ENCODE measurements around the gene GOLGA8Q. TPM values are rescaled to one million over a fixed set of nuclear protein-coding genes. Genes with fewer than 3 reads are reported as not detected.
"Not testable (repeated sequence)": the region's sequence is repeated elsewhere in the genome, so short reads cannot be mapped to it uniquely, and the experiment has no call there.

The GOLGA8Q gene, protein sequence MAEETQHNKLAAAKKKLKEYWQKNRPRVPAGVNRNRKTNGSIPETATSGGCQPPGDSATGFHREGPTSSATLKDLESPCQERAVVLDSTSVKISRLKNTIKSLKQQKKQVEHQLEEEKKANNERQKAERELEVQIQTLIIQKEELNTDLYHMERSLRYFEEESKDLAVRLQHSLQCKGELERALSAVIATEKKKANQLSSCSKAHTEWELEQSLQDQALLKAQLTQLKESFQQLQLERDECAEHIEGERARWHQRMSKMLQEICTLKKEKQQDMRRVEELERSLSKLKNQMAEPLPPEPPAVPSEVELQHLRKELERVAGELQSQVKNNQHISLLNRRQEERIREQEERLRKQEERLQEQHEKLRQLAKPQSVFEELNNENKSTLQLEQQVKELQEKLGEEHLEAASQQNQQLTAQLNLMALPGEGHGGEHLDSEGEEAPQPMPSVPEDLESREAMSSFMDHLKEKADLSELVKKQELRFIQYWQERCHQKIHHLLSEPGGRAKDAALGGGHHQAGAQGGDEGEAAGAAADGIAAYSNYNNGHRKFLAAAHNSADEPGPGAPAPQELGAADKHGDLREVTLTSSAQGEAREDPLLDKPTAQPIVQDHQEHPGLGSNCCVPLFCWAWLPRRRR
- total RNA-seq: 1.4 TPM in 1 of 2 replicates, not detected in the other

DNA sequence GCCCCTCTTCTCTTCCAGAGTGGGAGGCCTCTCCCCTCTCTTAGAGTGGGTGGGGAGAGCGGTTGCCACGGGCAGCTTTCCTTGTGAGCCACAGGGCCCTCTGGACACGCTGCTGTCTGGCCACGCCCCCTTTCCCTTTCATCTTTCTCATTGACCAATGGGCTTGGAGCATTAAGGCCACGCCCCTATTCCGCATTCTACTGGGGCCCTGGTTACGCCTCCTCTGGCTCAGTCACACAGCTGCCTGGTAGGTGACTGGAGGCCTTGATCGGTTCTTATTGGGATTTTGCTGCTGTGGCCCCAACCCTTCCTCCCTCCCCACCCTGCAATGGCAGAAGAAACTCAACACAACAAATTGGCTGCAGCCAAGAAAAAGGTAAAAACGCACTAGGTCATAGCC, at the start of gene GOLGA8Q:
GOLGA8Q (plus strand) TSS at position 301 of the 400 bp plus-strand sequence; CDS start at position 329, 28 bp downstream.
- DNase-seq (ENCODE audit: low read depth): not testable (repeated sequence)

GRCh38 chr15:30502904-30503781, 48.7 kb upstream of the GOLGA8Q start:
- not testable (repeated sequence) for DNase-seq (ENCODE audit: low read depth)

GRCh38 chr15:30504162-30504843, 47.5 kb upstream of the GOLGA8Q start:
- DNase-seq (ENCODE audit: low read depth): not testable (repeated sequence)

- DNase-seq (ENCODE audit: low read depth): not testable (repeated sequence)
These were observed 37.3 kb upstream of the GOLGA8Q start for GRCh38 chr15:30514545-30514944.

- DNase-seq (ENCODE audit: low read depth): not testable (repeated sequence)
These were observed 28.2 kb upstream of the GOLGA8Q start for GRCh38 chr15:30523453-30524243.

DNA sequence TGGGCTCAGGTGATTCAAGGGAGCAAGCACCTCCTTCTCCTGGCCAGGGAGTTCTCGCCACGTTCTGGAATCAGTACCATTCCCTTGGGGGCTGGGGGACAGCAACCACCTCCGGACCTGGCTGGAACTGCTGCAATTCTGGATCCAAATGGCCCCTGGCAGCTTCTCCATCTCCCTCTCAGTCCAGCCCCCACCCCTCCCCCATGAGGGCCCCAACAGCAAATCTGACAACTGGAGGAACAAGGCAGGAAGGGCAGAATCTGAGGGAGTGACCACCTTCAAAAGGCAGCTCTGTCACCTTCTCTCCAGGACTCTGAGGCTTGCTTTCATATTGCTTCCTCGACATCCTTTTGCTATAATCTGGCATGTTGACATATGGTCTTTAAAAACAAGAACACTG, 25.9 kb upstream of the GOLGA8Q start:
- DNase-seq (ENCODE audit: low read depth): not testable (repeated sequence)

DNA sequence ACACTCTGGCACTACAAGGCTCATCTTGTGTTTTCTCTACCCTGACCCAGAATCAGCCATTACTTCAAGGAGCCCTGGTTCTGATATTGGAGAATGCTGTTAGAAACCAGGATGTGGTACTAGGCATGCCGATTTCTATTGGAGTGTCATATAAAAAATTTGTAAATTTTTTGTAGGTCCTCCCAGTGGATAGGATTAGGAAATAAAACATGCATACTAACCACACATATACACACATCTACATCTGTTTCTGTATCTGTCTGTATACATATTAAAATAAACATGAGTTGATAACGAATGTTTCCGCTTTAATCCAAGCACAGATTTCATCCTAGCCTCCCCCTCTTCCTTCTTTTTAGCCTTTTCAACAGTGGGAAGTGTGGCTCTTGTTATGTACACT, 22.8 kb upstream of the GOLGA8Q start:
- not testable (repeated sequence) for DNase-seq (ENCODE audit: low read depth)

DNA sequence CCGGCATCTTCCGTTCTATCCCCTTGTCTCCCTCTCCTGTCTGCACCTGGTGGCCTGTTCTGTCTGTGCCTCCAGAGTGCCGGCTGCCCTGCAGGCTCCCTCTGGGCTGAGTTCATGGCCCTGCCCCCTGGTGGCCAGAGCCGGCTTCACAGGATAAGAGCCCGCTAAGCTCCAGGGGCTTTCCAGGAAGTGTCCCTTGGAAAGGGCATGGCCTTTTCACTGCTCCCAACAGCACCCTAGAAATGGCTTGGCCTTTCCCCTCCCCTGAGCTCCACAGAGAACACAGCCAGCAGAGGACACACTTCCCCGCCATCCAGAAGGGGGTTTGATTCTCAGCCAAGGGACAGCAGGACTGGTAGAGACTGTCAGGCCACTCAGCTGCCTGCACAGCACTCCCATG, 15.1 kb downstream of the GOLGA8Q start:
- not testable (repeated sequence) for DNase-seq (ENCODE audit: low read depth)

GRCh38 chr15:30573012-30573491, 21.2 kb downstream of the GOLGA8Q start:
- DNase-seq (ENCODE audit: low read depth): not testable (repeated sequence)

- not testable (repeated sequence) for DNase-seq (ENCODE audit: low read depth)
These were observed 27.6 kb downstream of the GOLGA8Q start for GRCh38 chr15:30579394-30579970.

GRCh38 chr15:30580716-30581115, 28.9 kb downstream of the GOLGA8Q start:
- DNase-seq (ENCODE audit: low read depth): not testable (repeated sequence)

DNA sequence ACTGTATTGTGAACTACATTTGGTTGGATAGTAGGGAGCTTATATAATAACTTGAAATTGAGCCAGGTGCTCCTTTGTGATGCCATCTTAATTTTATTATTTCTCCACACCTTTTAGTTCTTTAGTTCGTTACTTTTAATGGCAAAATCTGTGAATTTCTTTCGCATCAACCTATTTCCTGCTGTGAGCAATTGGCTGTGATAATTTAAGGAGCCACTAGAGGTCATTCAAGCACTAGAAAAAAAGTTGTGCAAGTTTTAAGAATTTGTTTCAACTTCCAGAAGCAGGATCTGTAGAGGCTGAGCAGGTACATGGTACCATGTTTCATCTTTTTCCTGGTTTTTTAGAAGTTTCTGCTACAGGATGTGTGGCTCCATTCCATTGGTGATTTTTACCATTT, 47.1 kb downstream of the GOLGA8Q start:
- not testable (repeated sequence) for DNase-seq (ENCODE audit: low read depth)

- DNase-seq (ENCODE audit: low read depth): not testable (repeated sequence)
These were observed 51.9 kb downstream of the GOLGA8Q start, which contains the start of gene GOLGA8H for GRCh38 chr15:30603796-30604195. TSS of gene GOLGA8H (plus strand) at chr15:30604028. CDS start at chr15:30604126, 98 bp downstream.

Other genes starting within 250 kb of the GOLGA8Q start
- gene CHRFAM7A, start 158.5 kb upstream of the GOLGA8Q start, total RNA-seq: 2.0 and 4.7 TPM in 2 replicates
- gene GOLGA8R, start 137.8 kb upstream of the GOLGA8Q start, total RNA-seq: 0.35 and 1.6 TPM in 2 replicates
- 0.69 and 0.99 TPM in 2 replicates for gene GOLGA8H, start 52.0 kb downstream of the GOLGA8Q start, total RNA-seq

Data from renal cortical epithelial cell (primary cell).